Erythroblast (primary cell): ENCODE results near the gene NTN5.

Source experiments
- DNase-seq, 2 experiments: peaks; one replicate each; lab custom pipeline; 2025; lab: John Stamatoyannopoulos, UW
- GATA1 ChIP-seq: IDR thresholded peaks from 2 replicates; pipeline ENCODE4 v1.6.1; 2011; ENCODE audit warnings: low read depth, mild to moderate bottlenecking, control low read depth, low read length, moderate library complexity
- POLR2A ChIP-seq: IDR thresholded peaks from 2 replicates; pipeline ENCODE4 v1.6.1; 2011; ENCODE audit warnings: mild to moderate bottlenecking, low read length

Gene NTN5

DNA sequence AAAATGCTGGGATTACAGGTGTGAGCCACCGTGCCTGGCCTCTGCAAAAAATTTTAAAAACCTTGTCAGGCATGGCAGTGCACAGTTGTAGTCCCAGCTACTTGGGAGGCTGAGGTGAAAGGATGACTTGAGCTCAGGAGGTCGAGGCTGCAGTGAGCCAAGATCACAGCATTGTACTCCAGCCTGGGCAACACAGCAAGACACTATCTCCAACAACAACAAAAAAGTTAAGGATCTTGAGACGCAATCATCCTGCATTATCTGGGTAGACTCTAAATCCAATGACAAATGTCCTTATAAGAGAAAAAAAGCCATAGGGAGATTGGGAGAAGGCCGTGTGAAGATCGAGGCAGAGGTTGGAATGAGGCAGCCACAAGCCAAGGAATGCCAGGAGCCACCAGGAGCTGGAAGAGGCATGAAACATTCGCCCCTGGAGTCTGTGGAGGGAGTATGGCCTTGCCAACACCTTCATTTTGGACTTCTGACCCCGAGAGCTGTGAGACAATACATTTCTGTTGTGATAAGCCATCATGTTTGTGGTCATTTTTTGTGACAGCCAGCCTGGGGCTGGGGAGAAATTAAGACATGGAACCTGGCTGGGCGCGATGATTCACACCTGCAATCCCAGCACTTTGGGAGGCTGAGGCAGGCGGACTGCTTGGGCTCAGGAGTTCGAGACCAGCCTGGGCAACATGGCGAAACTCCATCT lies 21.7 kb downstream of the NTN5 start:
- TF ChIP-seq GATA1 = no peak
- no peak for TF ChIP-seq POLR2A

DNA sequence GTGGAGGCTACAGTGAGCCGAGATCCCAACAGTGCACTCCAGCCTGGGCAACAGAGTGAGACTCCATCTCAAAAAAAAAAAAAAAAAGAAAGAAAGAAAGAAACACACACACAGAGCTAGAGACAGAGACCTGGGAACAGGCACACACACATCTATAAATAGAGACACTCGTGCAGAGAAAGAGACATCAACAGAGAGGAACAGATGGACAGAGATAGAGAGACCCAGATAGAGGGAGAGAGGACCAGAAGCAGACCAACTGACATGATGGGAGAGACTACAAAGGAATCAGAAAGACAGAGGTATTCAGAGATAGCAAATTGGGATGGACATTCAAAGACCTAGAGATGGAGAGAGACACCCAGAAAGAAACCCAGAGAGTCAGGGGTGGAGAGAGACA lies 24.7 kb downstream of the NTN5 start:
- no peak for DNase-seq
- TF ChIP-seq GATA1 (no peak), POLR2A (no peak)

More for the DNA sequence above, 21.7 kb downstream of the NTN5 start:
- DNase-seq = no peak

DNA sequence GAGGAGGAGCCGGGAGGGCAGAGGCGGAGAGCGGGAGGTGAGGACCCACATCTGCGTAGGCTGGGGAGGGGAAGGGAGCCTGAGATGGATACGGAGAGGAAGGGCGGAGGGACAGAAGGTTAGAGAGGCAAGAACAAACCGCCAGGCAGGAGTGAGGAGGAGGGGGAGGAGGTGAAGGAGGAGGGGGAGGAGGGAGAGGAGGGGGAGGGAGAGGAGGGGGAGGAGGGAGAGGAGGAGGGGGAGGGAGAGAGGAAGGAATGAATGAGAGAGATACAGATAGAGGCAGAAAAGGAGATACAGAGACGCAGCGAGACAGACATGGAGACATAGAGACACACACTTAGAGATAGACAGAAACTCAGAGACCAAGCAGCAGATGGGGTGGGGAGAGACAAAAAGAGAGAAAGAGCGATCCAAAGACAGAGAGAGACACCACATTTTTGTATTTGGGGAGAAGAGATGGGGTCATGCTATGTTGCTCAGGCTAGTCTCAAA lies 26.0 kb downstream of the NTN5 start:
- DNase-seq = no peak
- TF ChIP-seq POLR2A (no peak), GATA1 (no peak)

DNA sequence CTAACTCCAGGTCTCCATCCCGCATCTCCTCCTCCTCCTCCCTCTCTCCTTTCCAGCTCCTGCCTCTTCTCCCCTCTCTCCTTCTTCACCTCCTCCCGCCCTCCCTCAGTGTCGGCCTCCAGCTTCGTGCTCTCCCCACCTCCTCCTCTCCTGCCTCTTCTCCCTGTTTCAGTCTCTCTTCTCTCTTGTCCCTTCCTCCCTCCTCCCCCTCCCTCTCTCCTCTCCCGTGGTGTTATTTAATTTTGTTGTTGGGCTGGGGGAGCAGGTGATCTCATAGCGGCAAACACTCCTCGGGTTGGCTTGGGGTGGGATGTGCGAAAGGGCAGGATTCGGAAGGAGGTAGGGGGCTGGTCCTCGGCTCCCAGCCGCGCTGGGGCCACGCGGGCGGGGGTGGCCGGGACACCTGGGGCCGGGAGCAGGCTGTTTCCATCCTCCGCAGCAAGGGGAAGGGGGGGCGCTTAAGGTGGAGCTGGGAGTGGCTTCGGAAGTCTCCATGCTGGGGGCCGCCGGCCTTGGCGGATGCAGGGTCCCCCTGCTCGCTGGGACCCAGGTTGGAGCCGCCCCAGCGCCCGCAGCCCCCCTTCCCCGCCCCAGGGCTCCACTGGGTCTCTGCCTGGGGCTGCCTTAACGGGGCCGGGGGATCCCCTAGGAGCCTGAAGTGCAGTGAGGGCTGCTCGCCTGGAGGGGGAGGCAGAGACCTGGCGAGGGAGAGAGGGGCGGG lies 26.7 kb downstream of the NTN5 start, which contains the start of gene CA11:
Gene CA11 (minus strand): TSS at position 187 of the 721 bp plus-strand sequence. CDS start 555 bp downstream, outside the sequence.
- TF ChIP-seq POLR2A (no peak), GATA1 (no peak)
- peak; percentile 80 to 86 for DNase-seq

DNA sequence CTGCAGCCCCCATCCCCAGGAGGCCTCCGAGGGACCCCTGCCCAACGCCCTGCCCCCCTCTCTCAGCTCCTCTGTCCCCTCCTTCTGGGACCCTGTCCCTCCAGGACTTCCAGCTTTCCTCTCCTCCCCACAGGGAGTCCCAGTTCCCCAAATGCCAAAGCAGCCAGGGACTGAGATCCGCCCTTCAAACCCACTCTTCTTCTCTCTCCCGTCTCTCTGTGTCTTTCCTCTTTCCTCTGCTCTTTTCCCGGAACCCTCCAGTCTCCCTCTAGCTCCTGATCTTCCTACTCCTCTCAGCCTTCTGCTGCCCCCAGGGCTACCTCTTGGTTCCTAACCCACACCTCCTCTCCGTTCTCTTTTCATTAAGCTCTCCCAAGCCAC lies 27.2 kb downstream of the NTN5 start:
- TF ChIP-seq POLR2A = no peak
- TF ChIP-seq GATA1 = no peak
- DNase-seq = no peak

DNA sequence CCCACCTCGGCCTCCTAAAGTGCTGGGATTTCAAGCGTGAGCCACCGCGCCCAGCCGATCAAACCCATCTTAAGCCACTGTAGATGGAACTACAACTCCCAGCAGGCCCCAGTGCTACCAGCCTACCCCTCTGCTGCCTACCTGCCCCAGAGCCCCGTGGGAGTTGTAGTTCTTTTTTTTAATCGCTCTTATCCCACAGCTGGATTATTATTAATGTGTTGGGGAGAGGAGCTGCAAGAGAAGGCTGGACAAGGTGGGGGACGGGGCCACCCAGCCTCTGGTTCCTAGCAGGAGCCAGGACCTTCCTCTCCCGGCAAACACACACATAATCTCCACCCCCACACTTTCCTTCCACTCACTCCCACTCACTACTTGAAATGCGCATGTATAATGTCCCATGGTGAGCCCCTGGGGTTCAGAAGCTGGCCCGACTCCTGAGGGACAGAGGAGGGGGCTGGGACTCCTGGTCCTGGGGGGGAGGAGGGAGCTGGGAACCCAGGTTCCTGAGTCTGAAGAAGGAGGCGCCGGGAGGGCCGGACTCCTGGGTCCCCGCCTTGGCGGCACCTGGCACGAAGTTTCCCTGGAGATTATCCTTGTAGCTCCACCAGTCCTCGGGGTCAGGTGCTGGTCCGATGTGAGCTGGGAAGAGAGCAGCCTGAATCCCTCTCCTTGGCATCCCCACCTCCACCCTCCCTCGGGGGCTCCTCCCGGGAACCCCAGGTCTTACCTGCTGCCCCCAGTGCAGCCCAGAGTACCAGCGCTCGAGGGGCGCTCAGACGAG lies 27.8 kb downstream of the NTN5 start:
- peak; percentile 83 to 88 for DNase-seq
- TF ChIP-seq GATA1 = no peak
- no peak for TF ChIP-seq POLR2A

- no peak for TF ChIP-seq POLR2A
- TF ChIP-seq GATA1 = no peak
- no peak for DNase-seq
Measured at GRCh38 chr19:48644355-48644754, 28.5 kb downstream of the NTN5 start.

DNA sequence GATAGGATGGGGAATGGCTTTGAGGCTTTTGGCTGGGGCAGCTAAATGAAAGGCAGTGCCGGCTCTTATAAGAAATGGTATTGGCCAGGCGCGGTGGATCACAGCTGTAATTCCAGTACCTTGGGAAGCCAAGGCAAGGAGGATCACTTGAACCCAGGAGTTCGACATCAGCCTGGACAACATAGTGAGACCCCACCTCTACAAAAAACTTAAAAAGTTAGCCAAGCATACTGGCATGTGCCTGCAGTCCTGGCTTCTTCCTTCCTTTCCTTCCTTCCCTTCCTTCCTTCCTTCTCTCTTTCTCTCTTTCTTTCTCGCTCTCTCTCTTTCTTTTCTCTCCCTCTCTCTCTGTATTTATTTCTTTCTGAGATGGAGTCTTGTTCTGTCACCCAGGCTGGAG lies 30.0 kb downstream of the NTN5 start:
- no peak for DNase-seq
- TF ChIP-seq POLR2A (no peak), GATA1 (no peak)

DNA sequence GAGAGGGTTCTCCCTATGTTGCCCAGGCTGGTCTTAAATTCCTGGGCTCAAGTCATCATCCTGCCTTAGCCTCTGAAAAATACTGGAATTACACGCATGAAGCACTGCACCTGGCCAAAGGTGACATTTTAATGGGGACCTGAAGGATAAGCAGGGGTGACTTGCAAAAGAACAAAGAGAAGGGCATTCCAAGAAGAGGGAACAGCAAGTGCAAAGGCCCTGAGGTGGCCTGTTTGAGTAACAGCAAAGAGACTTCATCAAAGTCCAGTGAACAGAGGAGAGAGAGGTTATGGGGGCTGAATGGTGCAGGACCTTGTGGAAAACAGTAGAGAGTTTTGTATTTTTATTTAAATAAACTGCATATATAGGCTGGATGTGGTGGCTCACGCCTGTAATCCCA lies 31.0 kb downstream of the NTN5 start:
- DNase-seq = no peak
- TF ChIP-seq GATA1 (no peak), POLR2A (no peak)

DNA sequence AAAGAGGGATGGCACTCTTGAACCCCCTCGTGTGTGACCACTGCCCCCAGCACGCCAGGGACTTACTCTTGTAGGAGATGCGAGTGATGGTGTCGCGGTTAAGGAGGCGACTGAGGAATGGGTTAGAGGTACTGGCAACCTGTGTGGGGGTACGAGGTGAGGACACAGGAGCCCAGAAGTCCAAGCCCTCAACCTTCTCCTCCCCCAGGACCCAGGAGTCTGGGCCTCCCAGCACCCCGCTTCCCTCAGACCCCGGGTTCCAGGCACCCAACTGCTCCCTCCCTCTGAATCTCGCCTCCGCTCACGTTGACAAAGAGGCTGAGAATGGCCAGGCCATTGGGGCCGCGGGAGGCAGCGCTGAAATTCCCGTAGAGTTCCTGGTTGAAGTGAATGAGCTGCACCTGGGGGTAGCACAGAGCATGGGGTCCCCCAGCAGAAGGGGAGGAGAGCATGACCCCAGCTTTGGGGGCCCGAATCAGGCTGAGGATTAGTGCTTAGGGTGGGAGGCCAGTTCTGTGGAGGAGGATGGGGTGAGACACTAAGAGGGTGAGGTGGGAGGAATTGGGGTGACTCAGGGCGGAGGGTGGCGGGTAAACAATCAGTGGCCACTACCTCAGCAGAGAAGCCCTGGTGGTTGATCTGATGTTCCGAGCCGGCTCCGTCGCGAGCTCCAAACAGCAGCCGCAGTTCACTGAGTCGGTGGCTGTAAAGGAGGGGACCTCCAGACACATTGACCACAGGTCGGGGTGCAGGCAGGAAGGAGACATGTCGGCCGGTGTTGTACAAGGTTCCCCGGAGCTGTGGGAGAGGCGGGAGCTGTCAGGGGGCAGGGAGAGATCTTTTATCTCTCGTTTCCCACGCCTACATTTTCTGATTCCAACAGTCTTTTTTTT lies 33.1 kb downstream of the NTN5 start:
- TF ChIP-seq POLR2A = no peak
- no peak for DNase-seq

DNA sequence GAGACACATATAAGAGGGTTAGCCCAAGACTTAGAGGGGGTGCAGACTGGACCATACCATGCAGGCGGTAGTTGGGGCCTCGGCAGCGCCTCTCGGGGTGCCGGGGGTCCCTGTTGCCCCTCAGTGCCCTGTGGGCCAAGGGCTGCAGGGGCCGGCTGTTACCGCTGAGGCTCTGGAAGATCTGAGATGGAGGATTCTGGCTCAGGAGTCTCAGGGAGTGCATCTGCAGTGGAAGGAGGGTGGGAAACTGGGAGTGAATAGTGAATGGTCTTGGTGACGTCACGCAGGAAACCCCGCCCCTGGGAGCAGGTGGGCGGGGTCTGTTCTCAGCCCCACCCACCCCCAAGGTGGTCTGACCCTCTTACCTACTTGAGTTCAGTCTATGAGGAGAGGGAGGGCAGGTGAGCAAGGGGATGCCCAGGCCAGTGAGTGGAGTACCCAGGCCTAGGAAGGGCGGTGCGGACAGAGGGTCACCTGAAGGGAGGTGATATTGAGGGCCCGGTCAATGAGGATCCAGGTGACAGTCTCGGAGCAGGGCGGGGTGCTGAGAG lies 33.9 kb downstream of the NTN5 start:
- DNase-seq = no peak
- no peak for TF ChIP-seq GATA1
- no peak for TF ChIP-seq POLR2A

DNA sequence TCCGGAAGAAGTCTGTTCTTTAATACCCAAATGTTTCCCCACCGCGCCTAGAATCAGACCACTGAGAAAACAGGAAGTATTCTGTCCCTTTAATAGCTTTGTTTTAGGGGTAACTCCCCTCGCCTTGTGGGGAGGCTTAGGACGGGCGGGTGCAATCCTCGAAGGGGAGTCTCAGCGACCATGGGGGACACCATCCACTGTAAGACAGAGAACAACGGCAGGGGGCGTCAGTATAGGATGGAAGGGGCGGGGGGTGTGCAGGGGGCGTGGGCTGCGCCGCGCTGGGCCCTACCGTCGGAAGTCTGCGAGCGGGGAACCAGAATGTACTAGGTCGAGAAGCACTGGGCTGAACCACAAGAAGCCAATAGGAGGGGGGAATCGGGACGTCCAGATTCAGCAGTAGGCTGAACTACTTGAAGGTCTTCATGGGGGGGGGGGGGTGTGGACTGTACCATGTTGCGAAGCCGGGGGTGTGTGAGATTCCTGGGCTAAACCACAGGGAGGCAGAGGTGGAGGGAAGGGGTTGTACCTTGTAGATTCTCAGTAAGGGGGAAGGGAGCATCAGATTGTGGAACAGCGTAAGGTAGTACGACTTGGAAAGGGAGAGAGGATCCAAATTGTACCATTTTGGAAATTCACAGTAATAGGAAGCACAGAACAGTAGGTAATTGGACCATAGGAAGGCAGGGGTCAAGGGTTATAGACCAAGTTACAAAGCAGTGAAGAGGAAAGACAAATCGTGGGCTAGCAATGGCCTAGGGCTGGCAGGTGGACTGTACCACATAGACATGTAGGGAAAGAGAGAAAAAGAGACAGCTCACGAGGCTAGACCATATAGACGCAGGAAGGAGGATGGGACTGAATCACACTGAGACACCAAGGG lies 34.6 kb downstream of the NTN5 start:
- DNase-seq = peak; percentile 86 to 91
- TF ChIP-seq GATA1 (no peak), POLR2A (no peak)
